Measurements from ENCODE around the gene CNTNAP2. TPM values are rescaled to one million over a fixed set of nuclear protein-coding genes. Genes with fewer than 3 reads are reported as not detected.

CNTNAP2 gene
- total RNA-seq, 2 experiments from 2014 or later: not detected

DNA sequence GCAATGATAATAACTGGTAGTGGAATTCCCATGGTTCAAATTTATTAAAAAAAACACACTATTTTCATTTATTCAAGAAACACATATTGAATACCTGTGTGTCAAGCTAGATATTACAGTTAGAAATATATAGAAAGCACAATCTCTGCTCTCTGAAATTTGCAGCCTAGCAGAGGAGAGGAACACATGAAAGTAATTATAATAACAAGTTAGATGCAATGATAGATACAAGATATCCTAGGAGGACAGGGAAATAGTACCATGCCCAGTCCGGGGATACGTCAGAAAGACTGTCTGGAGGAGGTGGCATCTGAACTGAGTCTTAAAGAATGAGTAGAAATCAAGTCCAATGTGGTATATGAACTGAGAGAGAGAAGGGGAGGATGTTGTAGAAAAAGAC, 1988.3 kb downstream of the CNTNAP2 start:
- POLR2A ChIA-PET: no interaction called here
- H3K4me1 Mint-ChIP-seq: no peaks in the 10 kb centered on the region
- H3K4me3 Mint-ChIP-seq: no peak overlapping the region
- H3K27me3 Mint-ChIP-seq: no peaks in the 10 kb centered on the region
- H3K9me3 Mint-ChIP-seq: peaks cover 3% of the 10 kb centered on the region
- no peak overlapping the region for H3K27ac Mint-ChIP-seq
- ATAC-seq (ENCODE audit: low read depth) (no peak), DNase-seq (no peak)
- no peaks in the 10 kb centered on the region for H3K36me3 Mint-ChIP-seq

DNA sequence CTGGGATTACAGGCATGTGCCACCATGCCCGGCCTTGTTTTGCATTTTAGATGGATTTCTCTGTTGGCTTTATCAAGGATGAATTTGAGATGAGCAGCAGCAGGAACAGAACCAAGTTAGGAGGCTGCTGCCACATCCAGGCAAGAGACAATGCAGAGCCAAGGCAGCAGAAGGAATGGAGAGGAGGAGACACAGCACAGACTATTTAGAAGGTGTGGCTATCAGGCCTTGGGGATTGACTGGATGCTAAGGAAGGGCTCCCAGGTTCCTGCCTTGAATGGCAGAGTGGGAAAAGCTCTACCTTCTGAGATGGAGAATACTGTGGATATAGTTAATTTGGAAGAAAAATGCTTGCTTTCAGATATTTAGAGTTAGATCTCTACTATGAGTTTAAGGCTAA, 1989.3 kb downstream of the CNTNAP2 start:
- no peaks in the 10 kb centered on the region for H3K27me3 Mint-ChIP-seq
- H3K36me3 Mint-ChIP-seq: no peaks in the 10 kb centered on the region
- no peak overlapping the region for H3K27ac Mint-ChIP-seq
- H3K4me3 Mint-ChIP-seq: no peak overlapping the region
- ATAC-seq (ENCODE audit: low read depth) (no peak), DNase-seq (no peak)
- H3K4me1 Mint-ChIP-seq: no peaks in the 10 kb centered on the region
- peaks cover 3% of the 10 kb centered on the region for H3K9me3 Mint-ChIP-seq
- POLR2A ChIA-PET: no interaction called here

DNA sequence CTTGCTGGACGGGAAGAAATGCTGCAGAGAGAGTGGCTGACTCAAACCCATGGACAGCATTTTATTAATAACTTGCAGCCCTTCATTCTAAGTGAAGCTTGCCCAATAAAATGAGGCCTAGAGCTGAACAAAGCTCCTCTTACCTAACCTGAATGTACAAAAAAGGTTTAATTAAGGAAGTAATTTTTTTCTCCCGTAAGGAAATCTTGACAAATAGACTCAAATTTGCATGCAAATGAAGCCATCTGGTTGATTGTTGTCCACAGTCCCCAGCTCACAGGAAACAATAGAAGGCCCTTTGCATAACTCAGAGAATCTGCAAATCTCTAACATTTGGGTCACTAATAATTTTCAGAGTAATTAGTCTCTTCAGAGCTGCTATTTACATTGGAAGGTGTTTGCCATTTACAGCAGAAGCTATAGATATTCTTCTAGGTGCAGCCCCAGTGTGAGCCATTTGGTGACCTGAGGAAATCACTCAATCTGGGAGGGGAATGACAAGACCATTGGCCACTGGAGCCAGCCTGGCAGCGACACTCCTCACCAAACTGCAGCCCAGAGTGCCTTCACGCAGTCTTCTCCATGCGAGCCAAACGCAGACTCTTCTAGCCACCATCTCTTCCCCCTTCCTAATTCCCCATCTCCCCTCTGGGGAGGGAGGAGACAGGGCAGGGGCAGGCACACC, 1991.0 kb downstream of the CNTNAP2 start:
- H3K27ac Mint-ChIP-seq: no peak overlapping the region
- POLR2A ChIA-PET: no interaction called here
- ATAC-seq (ENCODE audit: low read depth) (no peak), DNase-seq (no peak)
- H3K9me3 Mint-ChIP-seq: no peaks in the 10 kb centered on the region
- H3K4me3 Mint-ChIP-seq: no peak overlapping the region
- no peaks in the 10 kb centered on the region for H3K4me1 Mint-ChIP-seq
- no peaks in the 10 kb centered on the region for H3K36me3 Mint-ChIP-seq
- no peaks in the 10 kb centered on the region for H3K27me3 Mint-ChIP-seq

DNA sequence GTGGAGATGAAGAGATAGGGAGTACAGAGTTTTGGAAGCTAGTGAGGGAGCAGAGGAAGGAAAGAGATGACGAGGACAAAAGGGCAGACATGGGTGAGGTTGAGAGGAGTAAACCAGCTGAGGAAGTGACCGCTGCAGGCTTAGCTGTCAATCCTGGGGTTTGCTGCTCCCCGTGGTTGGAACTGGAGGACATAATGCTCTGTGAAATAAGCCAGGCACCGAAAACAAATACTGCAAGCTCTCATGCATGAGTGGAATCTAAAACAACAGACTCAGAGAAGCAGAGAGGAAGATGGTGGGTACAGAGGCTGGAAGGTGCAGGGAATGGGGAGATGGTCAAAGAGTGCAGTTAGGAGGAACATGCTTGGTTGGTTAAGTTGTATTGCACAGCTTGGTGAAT, 1991.8 kb downstream of the CNTNAP2 start:
- DNase-seq (no peak), ATAC-seq (ENCODE audit: low read depth) (no peak)
- no peaks in the 10 kb centered on the region for H3K36me3 Mint-ChIP-seq
- H3K27ac Mint-ChIP-seq: no peak overlapping the region
- no peak overlapping the region for H3K4me3 Mint-ChIP-seq
- POLR2A ChIA-PET: no interaction called here
- no peaks in the 10 kb centered on the region for H3K4me1 Mint-ChIP-seq
- no peaks in the 10 kb centered on the region for H3K27me3 Mint-ChIP-seq
- H3K9me3 Mint-ChIP-seq: no peaks in the 10 kb centered on the region

- Mint-ChIP-seq H3K27ac (no peak overlapping the region), H3K27me3 (peaks cover 4% of the 10 kb centered on the region), H3K9me3 (no peaks in the 10 kb centered on the region), H3K36me3 (no peaks in the 10 kb centered on the region), H3K4me1 (no peaks in the 10 kb centered on the region), H3K4me3 (no peak overlapping the region)
- ATAC-seq (ENCODE audit: low read depth) (no peak), DNase-seq (no peak)
- POLR2A ChIA-PET: no interaction called here
Measured at GRCh38 chr7:148110097-148110868, 1993.7 kb downstream of the CNTNAP2 start.

DNA sequence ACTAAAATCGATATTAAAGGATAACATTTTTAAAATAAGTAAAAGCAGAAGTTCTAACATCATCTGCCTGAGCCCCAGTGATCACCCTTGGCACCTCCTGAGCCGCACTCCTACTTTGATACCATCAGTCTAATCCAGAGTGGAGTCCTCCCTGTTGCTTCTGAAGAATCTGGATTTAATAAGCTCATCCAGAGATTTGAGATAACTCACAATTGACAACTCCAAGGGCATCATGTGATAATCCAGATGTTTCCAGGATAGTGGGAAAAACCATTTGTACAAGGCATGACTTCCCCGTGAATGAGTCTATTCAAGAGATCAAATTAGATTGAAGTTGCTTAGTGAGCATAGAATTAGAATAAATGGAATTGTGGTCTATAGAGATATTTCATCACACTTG, 1998.2 kb downstream of the CNTNAP2 start:
- DNase-seq: no peak
- no peak overlapping the region for H3K27ac Mint-ChIP-seq
- peaks cover 4% of the 10 kb centered on the region for H3K27me3 Mint-ChIP-seq
- no peaks in the 10 kb centered on the region for H3K36me3 Mint-ChIP-seq
- H3K9me3 Mint-ChIP-seq: no peaks in the 10 kb centered on the region
- no peak for ATAC-seq (ENCODE audit: low read depth)
- H3K4me3 Mint-ChIP-seq: no peak overlapping the region
- POLR2A ChIA-PET: no interaction called here
- peaks cover 2% of the 10 kb centered on the region for H3K4me1 Mint-ChIP-seq

DNA sequence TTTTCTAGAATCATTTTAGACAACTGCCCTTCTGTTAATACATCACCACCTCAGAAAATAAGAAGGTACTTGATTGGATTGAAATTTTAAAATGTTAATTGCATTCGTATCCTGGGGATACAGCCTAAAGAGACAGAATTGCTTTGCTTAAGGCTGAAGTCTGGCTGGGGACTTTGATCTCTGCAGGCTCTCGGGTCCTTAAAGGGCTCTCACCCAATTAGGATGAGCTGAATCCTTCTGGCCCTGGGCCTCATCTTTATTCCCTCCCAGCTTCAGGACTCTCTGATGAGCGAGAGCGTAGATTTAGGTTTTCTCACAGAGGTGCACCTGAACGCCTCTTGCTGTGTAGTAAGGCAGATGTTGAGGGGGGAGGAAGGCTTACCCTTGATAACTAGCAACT, 1998.7 kb downstream of the CNTNAP2 start:
- H3K27me3 Mint-ChIP-seq: peaks cover 4% of the 10 kb centered on the region
- POLR2A ChIA-PET: no interaction called here
- ATAC-seq (ENCODE audit: low read depth) (no peak), DNase-seq (no peak)
- H3K9me3 Mint-ChIP-seq: no peaks in the 10 kb centered on the region
- H3K4me1 Mint-ChIP-seq: peaks cover 2% of the 10 kb centered on the region
- H3K36me3 Mint-ChIP-seq: no peaks in the 10 kb centered on the region
- no peak overlapping the region for H3K27ac Mint-ChIP-seq
- no peak overlapping the region for H3K4me3 Mint-ChIP-seq

- Mint-ChIP-seq H3K4me1 (peaks cover 2% of the 10 kb centered on the region), H3K36me3 (no peaks in the 10 kb centered on the region), H3K9me3 (no peaks in the 10 kb centered on the region), H3K4me3 (no peak overlapping the region), H3K27me3 (peaks cover 4% of the 10 kb centered on the region), H3K27ac (no peak overlapping the region)
- ATAC-seq (ENCODE audit: low read depth) (no peak), DNase-seq (no peak)
- POLR2A ChIA-PET: no interaction called here
Measured at GRCh38 chr7:148116195-148116594, 1999.6 kb downstream of the CNTNAP2 start.

GRCh38 chr7:148116829-148117403, 2000.3 kb downstream of the CNTNAP2 start:
- DNase-seq (no peak), ATAC-seq (ENCODE audit: low read depth) (no peak)
- Mint-ChIP-seq H3K4me1 (peaks cover 2% of the 10 kb centered on the region), H3K27ac (no peak overlapping the region), H3K36me3 (no peaks in the 10 kb centered on the region), H3K4me3 (no peak overlapping the region), H3K27me3 (peaks cover 4% of the 10 kb centered on the region), H3K9me3 (peaks cover 1% of the 10 kb centered on the region)
- POLR2A ChIA-PET: no interaction called here

GRCh38 chr7:148118371-148118770, 2001.8 kb downstream of the CNTNAP2 start:
- Mint-ChIP-seq H3K4me1 (peaks cover 2% of the 10 kb centered on the region), H3K27ac (no peak overlapping the region), H3K36me3 (no peaks in the 10 kb centered on the region), H3K4me3 (no peak overlapping the region), H3K27me3 (peaks cover 4% of the 10 kb centered on the region), H3K9me3 (peaks cover 1% of the 10 kb centered on the region)
- POLR2A ChIA-PET: no interaction called here
- no peak for DNase-seq
- no peak for ATAC-seq (ENCODE audit: low read depth)

DNA sequence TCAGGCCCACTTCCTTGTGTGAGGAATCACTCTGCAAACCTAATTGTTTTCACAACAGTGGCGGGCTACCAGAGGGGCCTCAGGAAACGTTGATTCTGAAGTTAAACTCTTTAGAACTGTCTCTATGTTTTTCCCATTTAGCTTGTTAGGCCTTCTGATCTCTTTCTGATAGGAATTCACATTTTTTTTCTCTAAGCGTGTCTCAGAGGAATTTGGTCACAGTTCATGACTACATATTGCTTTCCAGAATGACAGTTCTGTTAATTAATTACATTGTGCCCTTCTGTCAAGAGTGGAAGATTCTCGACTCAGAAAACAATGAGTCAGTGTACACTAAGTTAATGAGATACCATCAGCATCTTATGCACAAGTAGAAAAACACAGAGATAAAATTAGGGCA, 2004.8 kb downstream of the CNTNAP2 start:
- H3K27me3 Mint-ChIP-seq: no peaks in the 10 kb centered on the region
- no peak overlapping the region for H3K27ac Mint-ChIP-seq
- POLR2A ChIA-PET: no interaction called here
- no peaks in the 10 kb centered on the region for H3K4me1 Mint-ChIP-seq
- ATAC-seq (ENCODE audit: low read depth): no peak
- H3K9me3 Mint-ChIP-seq: peaks cover 1% of the 10 kb centered on the region
- H3K36me3 Mint-ChIP-seq: no peaks in the 10 kb centered on the region
- DNase-seq: no peak
- H3K4me3 Mint-ChIP-seq: no peak overlapping the region

- Mint-ChIP-seq H3K4me3 (no peak overlapping the region), H3K36me3 (no peaks in the 10 kb centered on the region), H3K4me1 (no peaks in the 10 kb centered on the region), H3K27ac (no peak overlapping the region), H3K27me3 (no peaks in the 10 kb centered on the region), H3K9me3 (peaks cover 1% of the 10 kb centered on the region)
- POLR2A ChIA-PET: no interaction called here
- ATAC-seq (ENCODE audit: low read depth) (no peak), DNase-seq (no peak)
Measured at GRCh38 chr7:148121847-148122246, 2005.2 kb downstream of the CNTNAP2 start.

- ATAC-seq (ENCODE audit: low read depth) (no peak), DNase-seq (no peak)
- H3K9me3 Mint-ChIP-seq: peaks cover 1% of the 10 kb centered on the region
- no peaks in the 10 kb centered on the region for H3K27me3 Mint-ChIP-seq
- no peak overlapping the region for H3K4me3 Mint-ChIP-seq
- H3K27ac Mint-ChIP-seq: no peak overlapping the region
- H3K4me1 Mint-ChIP-seq: no peaks in the 10 kb centered on the region
- no peaks in the 10 kb centered on the region for H3K36me3 Mint-ChIP-seq
- POLR2A ChIA-PET: no interaction called here
Measured at GRCh38 chr7:148124477-148124876, 2007.9 kb downstream of the CNTNAP2 start.

- no peak for ATAC-seq (ENCODE audit: low read depth)
- Mint-ChIP-seq H3K4me1 (no peaks in the 10 kb centered on the region), H3K27me3 (no peaks in the 10 kb centered on the region), H3K27ac (no peak overlapping the region), H3K4me3 (no peak overlapping the region), H3K9me3 (no peaks in the 10 kb centered on the region), H3K36me3 (no peaks in the 10 kb centered on the region)
- POLR2A ChIA-PET: no interaction called here
- no peak for DNase-seq
Measured at GRCh38 chr7:148127374-148127773, 2010.8 kb downstream of the CNTNAP2 start.
